Thyroid gland (tissue), 4 donors: ENCODE measurements around the gene UQCC5. TPM values are rescaled to one million over a fixed set of nuclear protein-coding genes. Genes with fewer than 3 reads are reported as not detected.
A peak's percentile ranks its signal among the peaks of the same experiment; 100 is the strongest.

Experiments
- DNase-seq, 2 donors: peaks; one replicate each; pipeline ENCODE4 v3.0.0-alpha.2; 2019
- H3K27ac ChIP-seq, 3 donors: fragments of 200-600 bp; sonication (generic); 1 replicate in 2 of 3; 2 replicates in 1 of 3; pipeline ENCODE4 v1.5.1; 2016 to 2019; ENCODE audit warnings: mild to moderate bottlenecking in 1 of 3, moderate library complexity in 1 of 3
- H3K27me3 ChIP-seq: fragments of 200-600 bp; sonication (generic); one replicate; pipeline ENCODE4 v1.5.1; 2019
- H3K36me3 ChIP-seq, 2 donors: fragments of 200-600 bp; sonication (generic); one replicate each; pipeline ENCODE4 v1.5.1; 2016 to 2019
- H3K4me1 ChIP-seq, 2 donors: fragments of 200-600 bp; sonication (generic); one replicate each; pipeline ENCODE4 v1.5.1; 2017 to 2019
- H3K4me3 ChIP-seq, 3 donors: fragments of 200-600 bp; sonication (generic); replicated peaks in 1 of 3; 1 replicate in 2 of 3; 2 replicates in 1 of 3; pipeline ENCODE4 v1.5.1; 2016; ENCODE audit warnings: mild to moderate bottlenecking in 1 of 3
- H3K9me3 ChIP-seq: fragments of 200-600 bp; sonication (generic); one replicate; pipeline ENCODE4 v1.5.1; 2017
- POLR2A ChIP-seq, 2 donors: fragments of 450-650 bp; IDR thresholded peaks; one replicate each; pipeline ENCODE4 v1.6.1; 2017; ENCODE audit warnings: antibody characterized with exemption in 2 of 2, mild to moderate bottlenecking in 2 of 2, moderate library complexity in 1 of 2
- WGBS, 2 donors: methylation state at CpG; one replicate each; pipeline ENCODE4 v1.1.5; 2017; 5-methylcytosine and 5-hydroxymethylcytosine counted together
- intact Hi-C: fragments of 100-400 bp; cut with DNase I; formaldehyde crosslinking; loops from one replicate; pipeline ENCODE4 v1.15.1; 2023
- total RNA-seq, 4 donors: library from RNA; depleted of rRNA; stranded (reverse); fragments of >200 nt; gene quantifications; one replicate each; pipeline ENCODE4 v1.2.3, GENCODE V29; 2016
- TF ChIP-seq, protein P1 (sequence below), 6 experiments: fragments of 200-600 bp in 3 of 6; fragments of 450-650 bp in 3 of 6; sonication (generic) in 3 of 6; IDR thresholded peaks; one replicate each; pipeline ENCODE4 v1.5.1; 2016 to 2019; ENCODE audit warnings: antibody characterized with exemption in 6 of 6, mild to moderate bottlenecking in 2 of 6, inconsistent platforms in 1 of 6, moderate library complexity in 1 of 6

The UQCC5 gene
- total RNA-seq, 4 donors from 2014 or later: 4.8 to 34.3 (median 9.4) TPM

DNA sequence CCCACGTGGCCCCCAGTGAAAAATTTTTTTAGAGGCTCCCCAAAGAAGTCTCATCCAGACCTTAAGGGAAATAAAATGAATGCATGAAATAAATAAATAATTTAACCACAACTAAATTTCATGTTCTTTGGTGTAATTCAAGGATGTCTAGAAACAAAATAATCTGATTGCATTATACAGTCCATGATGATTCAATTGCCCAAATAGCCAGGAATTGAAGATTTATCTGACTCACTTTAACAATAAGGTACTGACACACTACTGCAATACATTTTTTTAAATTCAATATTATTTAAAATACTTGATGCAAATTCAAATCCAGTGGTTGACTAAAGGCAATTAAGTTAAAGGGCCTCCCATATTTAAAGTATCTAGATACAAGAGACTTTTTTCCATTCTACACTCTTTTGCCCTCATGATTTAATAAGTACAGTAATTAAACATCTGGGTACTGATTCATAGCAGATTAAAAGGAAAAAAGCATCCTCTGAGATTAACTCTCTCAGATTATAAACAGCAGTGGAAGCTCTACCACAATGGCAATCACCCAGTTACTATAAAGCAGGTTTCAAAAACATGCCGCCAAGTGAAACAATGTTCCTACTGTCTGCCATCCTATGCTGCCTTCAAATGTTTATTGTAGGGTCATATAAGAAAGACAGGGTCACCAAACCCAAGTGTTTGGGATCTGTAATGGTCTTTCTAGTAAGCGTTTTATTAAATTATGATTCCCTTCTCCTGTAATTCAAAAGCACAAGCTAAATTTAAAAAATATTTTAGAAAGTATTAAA is 9.9 kb downstream of the UQCC5 start:
- no peak for DNase-seq
- H3K4me1 ChIP-seq: peaks cover 8 to 20% of the 10 kb centered on the region in 2 donors
- H3K4me3 ChIP-seq: no peak overlapping the region
- H3K36me3 ChIP-seq: peaks cover 21 to 32% of the 10 kb centered on the region in 2 donors
- WGBS, 2 donors: 85 to 86% methylated on average over 3 of the region's 3 CpGs
- TF ChIP-seq POLR2A (IDR thresholded peaks at IDR 0.05): no peak
- TF ChIP-seq, protein P1, sequence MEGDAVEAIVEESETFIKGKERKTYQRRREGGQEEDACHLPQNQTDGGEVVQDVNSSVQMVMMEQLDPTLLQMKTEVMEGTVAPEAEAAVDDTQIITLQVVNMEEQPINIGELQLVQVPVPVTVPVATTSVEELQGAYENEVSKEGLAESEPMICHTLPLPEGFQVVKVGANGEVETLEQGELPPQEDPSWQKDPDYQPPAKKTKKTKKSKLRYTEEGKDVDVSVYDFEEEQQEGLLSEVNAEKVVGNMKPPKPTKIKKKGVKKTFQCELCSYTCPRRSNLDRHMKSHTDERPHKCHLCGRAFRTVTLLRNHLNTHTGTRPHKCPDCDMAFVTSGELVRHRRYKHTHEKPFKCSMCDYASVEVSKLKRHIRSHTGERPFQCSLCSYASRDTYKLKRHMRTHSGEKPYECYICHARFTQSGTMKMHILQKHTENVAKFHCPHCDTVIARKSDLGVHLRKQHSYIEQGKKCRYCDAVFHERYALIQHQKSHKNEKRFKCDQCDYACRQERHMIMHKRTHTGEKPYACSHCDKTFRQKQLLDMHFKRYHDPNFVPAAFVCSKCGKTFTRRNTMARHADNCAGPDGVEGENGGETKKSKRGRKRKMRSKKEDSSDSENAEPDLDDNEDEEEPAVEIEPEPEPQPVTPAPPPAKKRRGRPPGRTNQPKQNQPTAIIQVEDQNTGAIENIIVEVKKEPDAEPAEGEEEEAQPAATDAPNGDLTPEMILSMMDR (IDR thresholded peaks at IDR 0.05): no peak
- H3K9me3 ChIP-seq: no peaks in the 10 kb centered on the region
- peak overlapping the region; percentile 15 to 59 (median 17) for H3K27ac ChIP-seq
- intact Hi-C loops: no loop called here
- H3K27me3 ChIP-seq: no peaks in the 10 kb centered on the region

GRCh38 chr3:52547143-52547542 is 10.7 kb downstream of the UQCC5 start:
- peaks cover 21 to 32% of the 10 kb centered on the region in 2 donors for H3K36me3 ChIP-seq
- no peak overlapping the region for H3K4me3 ChIP-seq
- intact Hi-C loops: no loop called here
- no peaks in the 10 kb centered on the region for H3K27me3 ChIP-seq
- peaks cover 8 to 27% of the 10 kb centered on the region in 2 donors for H3K4me1 ChIP-seq
- TF ChIP-seq, protein P1 (IDR thresholded peaks at IDR 0.05): no peak
- no peak for TF ChIP-seq POLR2A (IDR thresholded peaks at IDR 0.05)
- H3K27ac ChIP-seq: no peak overlapping the region
- no peaks in the 10 kb centered on the region for H3K9me3 ChIP-seq
- WGBS, 2 donors: 84 to 91% methylated on average over 2 of the region's 2 CpGs
- DNase-seq: no peak

GRCh38 chr3:52551118-52551517 is 14.7 kb downstream of the UQCC5 start:
- Histone ChIP-seq H3K36me3 (peaks cover 21 to 39% of the 10 kb centered on the region in 2 donors), H3K4me3 (no peak overlapping the region), H3K9me3 (no peaks in the 10 kb centered on the region), H3K27me3 (no peaks in the 10 kb centered on the region), H3K4me1 (peaks cover 18 to 35% of the 10 kb centered on the region in 2 donors), H3K27ac (peak overlapping the region in 1 of 3 donors; percentile 51)
- no peak for TF ChIP-seq POLR2A (IDR thresholded peaks at IDR 0.05)
- TF ChIP-seq, protein P1 (IDR thresholded peaks at IDR 0.05): no peak
- intact Hi-C loops: no loop called here
- DNase-seq: peak in 1 of 2 donors; percentile 45

DNA sequence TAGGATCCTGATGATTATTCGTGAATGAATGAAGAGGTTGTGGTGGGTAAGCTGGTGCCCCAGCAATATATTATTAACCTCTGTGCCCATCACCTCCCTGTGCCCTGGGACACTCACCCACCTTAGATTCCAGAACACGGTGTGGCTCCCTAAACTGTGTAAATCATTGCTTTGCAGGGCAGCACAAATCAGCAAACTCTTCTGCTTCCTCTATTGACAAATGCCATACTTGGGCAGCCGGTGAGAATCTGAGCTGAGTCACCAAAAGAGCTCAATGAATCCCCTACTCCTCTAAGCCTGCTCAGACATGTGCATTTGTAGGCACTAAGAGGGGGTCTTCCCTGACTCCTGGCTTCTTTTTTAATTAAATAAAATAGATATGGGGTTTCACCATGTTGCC is 15.7 kb downstream of the UQCC5 start:
- H3K4me3 ChIP-seq: no peak overlapping the region
- peaks cover 18 to 36% of the 10 kb centered on the region in 2 donors for H3K36me3 ChIP-seq
- H3K4me1 ChIP-seq: peaks cover 28 to 45% of the 10 kb centered on the region in 2 donors
- H3K27ac ChIP-seq: peak overlapping the region in 2 of 3 donors; percentile 37 to 38
- 83 to 89% methylated on average over 3 of the region's 3 CpGs for WGBS, 2 donors
- H3K9me3 ChIP-seq: no peaks in the 10 kb centered on the region
- DNase-seq: no peak
- TF ChIP-seq, protein P1 (IDR thresholded peaks at IDR 0.05): no peak
- no peak for TF ChIP-seq POLR2A (IDR thresholded peaks at IDR 0.05)
- no peaks in the 10 kb centered on the region for H3K27me3 ChIP-seq
- intact Hi-C loops: no loop called here

GRCh38 chr3:52554026-52554755 is 17.8 kb downstream of the UQCC5 start:
- peaks cover 13 to 19% of the 10 kb centered on the region in 2 donors for H3K36me3 ChIP-seq
- H3K27ac ChIP-seq: peak overlapping the region in 2 of 3 donors; percentile 41 to 71
- no peaks in the 10 kb centered on the region for H3K9me3 ChIP-seq
- TF ChIP-seq, protein P1 (IDR thresholded peaks at IDR 0.05): no peak
- TF ChIP-seq POLR2A (IDR thresholded peaks at IDR 0.05): no peak
- H3K4me3 ChIP-seq: no peak overlapping the region
- intact Hi-C loops: no loop called here
- DNase-seq: no peak
- WGBS, 2 donors: 85 to 90% methylated on average over 5 of the region's 5 CpGs
- no peaks in the 10 kb centered on the region for H3K27me3 ChIP-seq
- peaks cover 30 to 58% of the 10 kb centered on the region in 2 donors for H3K4me1 ChIP-seq
